Spleen (tissue), 11 donors: ENCODE results near the gene CFLAR. TPM values are rescaled to one million over a fixed set of nuclear protein-coding genes. Genes with fewer than 3 reads are reported as not detected.

Experiments
- DNase-seq: peaks from one replicate; pipeline ENCODE4 v3.0.0-alpha.2; 2020
- H3K27ac ChIP-seq, 8 donors: fragments of 200-600 bp; sonication (generic) in 7 of 8; 1 replicate in 4 of 8; 2 replicates in 4 of 8; pipeline versions ENCODE4 v1.5.0 to v1.8.0; 2016 to 2021; ENCODE audit warnings: inconsistent platforms in 4 of 8, mild to moderate bottlenecking in 4 of 8, moderate library complexity in 1 of 8
- H3K27me3 ChIP-seq, 7 donors: fragments of 200-600 bp; sonication (generic) in 6 of 7; replicated peaks in 1 of 7; 1 replicate in 4 of 7; 2 replicates in 3 of 7; pipeline versions ENCODE4 v1.5.0 to v1.8.0; 2016 to 2021; ENCODE audit warnings: inconsistent platforms in 3 of 7, mild to moderate bottlenecking in 1 of 7
- H3K36me3 ChIP-seq, 6 donors: fragments of 200-600 bp; sonication (generic) in 5 of 6; 1 replicate in 4 of 6; 2 replicates in 2 of 6; pipeline versions ENCODE4 v1.5.0 to v1.8.0; 2016 to 2021; ENCODE audit warnings: inconsistent platforms in 2 of 6
- H3K4me1 ChIP-seq, 6 donors: fragments of 200-600 bp; sonication (generic) in 5 of 6; 1 replicate in 3 of 6; 2 replicates in 3 of 6; pipeline versions ENCODE4 v1.5.0 to v1.8.0; 2016 to 2021; ENCODE audit warnings: inconsistent platforms in 3 of 6
- H3K4me3 ChIP-seq, 8 donors: fragments of 200-600 bp; sonication (generic) in 7 of 8; 1 replicate in 4 of 8; 2 replicates in 4 of 8; pipeline versions ENCODE4 v1.5.0 to v1.8.0; 2016 to 2021; ENCODE audit warnings: inconsistent platforms in 4 of 8, mild to moderate bottlenecking in 4 of 8, moderate library complexity in 2 of 8
- H3K9me3 ChIP-seq, 8 donors: fragments of 200-600 bp; sonication (generic) in 7 of 8; 1 replicate in 4 of 8; 2 replicates in 4 of 8; pipeline versions ENCODE4 v1.5.0 to v1.8.0; 2016 to 2021; ENCODE audit warnings: inconsistent platforms in 4 of 8
- CTCF ChIP-seq, 11 experiments: fragments of 200-600 bp in 7 of 11; fragments of 450-650 bp in 4 of 11; sonication (generic) in 4 of 11; IDR thresholded peaks in 8 of 11; conservative IDR thresholded peaks in 3 of 11; 1 replicate in 7 of 11; 2 replicates in 4 of 11; pipeline versions ENCODE4 v1.4.0 to v1.8.0; 2016 to 2021; ENCODE audit warnings: antibody characterized with exemption in 11 of 11, inconsistent platforms in 4 of 11, mild to moderate bottlenecking in 1 of 11
- POLR2A ChIP-seq, 3 donors: fragments of 450-650 bp; IDR thresholded peaks; one replicate each; pipeline ENCODE4 v1.5.1; 2017; ENCODE audit warnings: antibody characterized with exemption in 3 of 3, mild to moderate bottlenecking in 1 of 3
- POLR2AphosphoS5 ChIP-seq, 3 donors: sonication (generic); formaldehyde crosslinking; IDR thresholded peaks; one replicate each; pipeline ENCODE4 v1.5.1; 2017; ENCODE audit warnings: antibody characterized with exemption in 3 of 3
- WGBS, 5 donors: extraction: QIAGEN DNeasy Blood & Tissue Kit in 3 of 5; methylation state at CpG; one replicate each; pipeline versions ENCODE4 v1.1.5 to v1.1.7; 2013 to 2018; 5-methylcytosine and 5-hydroxymethylcytosine counted together
- intact Hi-C: fragments of 100-400 bp; cut with DNase I; formaldehyde crosslinking; loops from one replicate; pipeline ENCODE4 v1.15.0; 2023; ENCODE audit warnings: low total_unique reads
- polyA plus RNA-seq, 3 donors: library from polyadenylated mRNA; stranded (reverse); fragments of 200-250 nt; gene quantifications; one replicate each; pipeline ENCODE4 v1.2.1, GENCODE V29; 2013
- total RNA-seq, 7 donors: library from RNA; depleted of rRNA in 3 of 7; stranded (reverse); fragments of >200 nt in 3 of 7; fragmentation: NEBNext Ultra II Directional in 4 of 7; extraction: Animal tissue kit (Norgen Biotek cat#: 25700) in 4 of 7; gene quantifications; one replicate each; pipeline versions ENCODE4 v1.1.0 to v1.2.1, GENCODE V29; 2016 to 2021
- donor health status: healthy with polysubstance abuse.
- donor health status: DM: no; HTN: no; CAD: no; lungs with moderate emphysema.
- donor health status: DM: no; HTN: no; CAD: no.
- donor health status: Bipolar disorder and iron deficiency.
- donor health status: healthy.
- donor health status: DM: no; HTN: no; CAD: no.
- donor health status: DM: yes; HTN: yes; CAD: no.

The CFLAR gene
- total and polyA plus RNA-seq, 10 donors: 64.0 to 511 (median 360) TPM

GRCh38 chr2:201122276-201122675 lies 6.3 kb downstream of the CFLAR start:
- peak overlapping the region; percentile 89 to 100 (median 100) for H3K27ac ChIP-seq
- WGBS, 5 donors: 73 to 93% (median 88%) methylated on average over 1 of the region's 1 CpG

GRCh38 chr2:201126308-201127151 lies 10.6 kb downstream of the CFLAR start:
- WGBS, 5 donors: 9 to 23% (median 16%) methylated on average over 9 of the region's 9 CpGs
- peak overlapping the region; percentile 89 to 100 (median 100) for H3K27ac ChIP-seq
- no peak for DNase-seq
- no peaks in the 10 kb centered on the region for H3K27me3 ChIP-seq
- peaks cover 0 to 45% (median 5%) of the 10 kb centered on the region in 6 donors for H3K36me3 ChIP-seq
- H3K4me3 ChIP-seq: peak overlapping the region in 5 of 8 donors; percentile 32 to 81 (median 78)
- no peaks in the 10 kb centered on the region for H3K9me3 ChIP-seq
- TF ChIP-seq CTCF (IDR thresholded peaks at IDR 0.05 in 8 of 11, conservative IDR thresholded peaks at IDR 0.05 in 3 of 11): no peak
- TF ChIP-seq POLR2AphosphoS5 (IDR thresholded peaks at IDR 0.05): peak in 2 of 3 donors; percentile 9 to 39
- no peak for TF ChIP-seq POLR2A (IDR thresholded peaks at IDR 0.05)
- intact Hi-C loops: no loop called here
- H3K4me1 ChIP-seq: peaks cover 88 to 100% (median 99%) of the 10 kb centered on the region in 6 donors

More at GRCh38 chr2:201122276-201122675, 6.3 kb downstream of the CFLAR start:
- no peak for DNase-seq
- Histone ChIP-seq H3K4me1 (peaks cover 49 to 92% (median 78%) of the 10 kb centered on the region in 6 donors), H3K4me3 (peak overlapping the region in 7 of 8 donors; percentile 67 to 81 (median 78)), H3K36me3 (peaks cover 0 to 33% (median 0%) of the 10 kb centered on the region in 6 donors), H3K9me3 (no peaks in the 10 kb centered on the region), H3K27me3 (no peaks in the 10 kb centered on the region)
- intact Hi-C loops: no loop called here
- TF ChIP-seq POLR2A (IDR thresholded peaks at IDR 0.05) (no peak), POLR2AphosphoS5 (IDR thresholded peaks at IDR 0.05) (peak in 1 of 3 donors; percentile 43)

- Histone ChIP-seq H3K4me1 (peaks cover 85 to 100% (median 100%) of the 10 kb centered on the region in 6 donors), H3K4me3 (peak overlapping the region in 5 of 8 donors; percentile 32 to 81 (median 78))
- no peak for DNase-seq
These were observed 11.2 kb downstream of the CFLAR start for GRCh38 chr2:201127152-201127511.

GRCh38 chr2:201127570-201127969 lies 11.6 kb downstream of the CFLAR start:
- Histone ChIP-seq H3K9me3 (no peaks in the 10 kb centered on the region), H3K4me3 (peak overlapping the region in 5 of 8 donors; percentile 32 to 81 (median 78)), H3K27ac (peak overlapping the region; percentile 89 to 100 (median 100)), H3K4me1 (peaks cover 82 to 100% (median 100%) of the 10 kb centered on the region in 6 donors), H3K27me3 (no peaks in the 10 kb centered on the region), H3K36me3 (peaks cover 0 to 45% (median 9%) of the 10 kb centered on the region in 6 donors)
- intact Hi-C loops: no loop called here
- WGBS, 5 donors: 11 to 25% (median 15%) methylated on average over 5 of the region's 5 CpGs
- no peak for DNase-seq
- peak in 1 of 3 donors; percentile 73 for TF ChIP-seq POLR2AphosphoS5 (IDR thresholded peaks at IDR 0.05)
- no peak for TF ChIP-seq POLR2A (IDR thresholded peaks at IDR 0.05)
- no peak for TF ChIP-seq CTCF (IDR thresholded peaks at IDR 0.05 in 8 of 11, conservative IDR thresholded peaks at IDR 0.05 in 3 of 11)

More at GRCh38 chr2:201127152-201127511, 11.2 kb downstream of the CFLAR start:
- H3K36me3 ChIP-seq: peaks cover 0 to 45% (median 7%) of the 10 kb centered on the region in 6 donors
- intact Hi-C loops: no loop called here
- H3K27me3 ChIP-seq: no peaks in the 10 kb centered on the region
- peak overlapping the region; percentile 89 to 100 (median 100) for H3K27ac ChIP-seq
- TF ChIP-seq CTCF (IDR thresholded peaks at IDR 0.05 in 8 of 11, conservative IDR thresholded peaks at IDR 0.05 in 3 of 11): no peak
- TF ChIP-seq POLR2A (IDR thresholded peaks at IDR 0.05): no peak
- no peak for TF ChIP-seq POLR2AphosphoS5 (IDR thresholded peaks at IDR 0.05)
- WGBS, 5 donors: 42 to 65% (median 55%) methylated on average over 2 of the region's 2 CpGs
- no peaks in the 10 kb centered on the region for H3K9me3 ChIP-seq
